Measurements from ENCODE around the gene VEZT. TPM values are rescaled to one million over a fixed set of nuclear protein-coding genes. Genes with fewer than 3 reads are reported as not detected.
A peak's percentile ranks its signal among the peaks of the same experiment; 100 is the strongest.

The VEZT gene
- total and polyA plus RNA-seq, 9 of the 15 experiments (the other 6 are each of a cell fraction or from before 2014, with no cell fraction given), result 16.1 to 61.5 (median 32.6) TPM

DNA sequence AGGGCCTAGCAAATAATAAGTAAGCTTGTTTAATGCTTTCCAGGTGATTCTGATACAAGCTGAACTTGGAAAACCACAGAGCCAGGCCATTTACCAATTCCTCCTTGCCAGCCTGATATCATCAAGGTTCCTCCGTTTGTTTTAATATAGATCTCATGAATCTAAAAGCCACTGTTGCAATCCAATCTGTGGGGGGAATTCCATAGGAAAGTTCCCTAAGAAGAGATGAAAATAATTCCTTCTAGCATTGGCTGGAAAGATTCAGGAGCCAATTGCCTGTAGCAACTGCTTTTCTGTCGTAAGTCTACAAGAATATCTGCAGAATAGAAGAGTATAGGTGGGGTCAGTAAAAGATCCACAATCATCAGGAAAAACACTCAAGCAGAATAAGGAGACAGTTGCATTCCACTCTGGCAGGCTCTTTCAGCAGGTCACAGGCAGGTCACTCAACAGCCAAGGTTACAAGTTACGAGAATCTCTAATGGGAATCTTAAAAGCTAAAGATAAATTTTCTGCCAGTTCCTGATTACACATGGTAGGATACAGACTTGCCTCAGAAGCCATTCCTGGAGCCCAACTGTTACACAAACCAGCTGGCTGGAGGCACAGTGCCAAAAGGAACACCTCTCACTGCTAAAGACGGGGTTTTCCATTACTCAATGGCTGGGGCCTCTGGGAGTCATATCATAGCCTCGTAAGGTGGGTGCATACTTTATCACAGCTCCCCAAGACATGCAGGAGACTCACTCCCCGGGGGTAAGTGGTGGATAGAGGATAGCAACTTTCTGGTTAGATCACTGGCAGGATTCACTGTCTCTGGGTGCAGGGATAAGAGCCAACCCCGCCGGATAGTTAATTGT, 44.0 kb upstream of the VEZT start (continued):
- TF ChIP-seq, protein P1, sequence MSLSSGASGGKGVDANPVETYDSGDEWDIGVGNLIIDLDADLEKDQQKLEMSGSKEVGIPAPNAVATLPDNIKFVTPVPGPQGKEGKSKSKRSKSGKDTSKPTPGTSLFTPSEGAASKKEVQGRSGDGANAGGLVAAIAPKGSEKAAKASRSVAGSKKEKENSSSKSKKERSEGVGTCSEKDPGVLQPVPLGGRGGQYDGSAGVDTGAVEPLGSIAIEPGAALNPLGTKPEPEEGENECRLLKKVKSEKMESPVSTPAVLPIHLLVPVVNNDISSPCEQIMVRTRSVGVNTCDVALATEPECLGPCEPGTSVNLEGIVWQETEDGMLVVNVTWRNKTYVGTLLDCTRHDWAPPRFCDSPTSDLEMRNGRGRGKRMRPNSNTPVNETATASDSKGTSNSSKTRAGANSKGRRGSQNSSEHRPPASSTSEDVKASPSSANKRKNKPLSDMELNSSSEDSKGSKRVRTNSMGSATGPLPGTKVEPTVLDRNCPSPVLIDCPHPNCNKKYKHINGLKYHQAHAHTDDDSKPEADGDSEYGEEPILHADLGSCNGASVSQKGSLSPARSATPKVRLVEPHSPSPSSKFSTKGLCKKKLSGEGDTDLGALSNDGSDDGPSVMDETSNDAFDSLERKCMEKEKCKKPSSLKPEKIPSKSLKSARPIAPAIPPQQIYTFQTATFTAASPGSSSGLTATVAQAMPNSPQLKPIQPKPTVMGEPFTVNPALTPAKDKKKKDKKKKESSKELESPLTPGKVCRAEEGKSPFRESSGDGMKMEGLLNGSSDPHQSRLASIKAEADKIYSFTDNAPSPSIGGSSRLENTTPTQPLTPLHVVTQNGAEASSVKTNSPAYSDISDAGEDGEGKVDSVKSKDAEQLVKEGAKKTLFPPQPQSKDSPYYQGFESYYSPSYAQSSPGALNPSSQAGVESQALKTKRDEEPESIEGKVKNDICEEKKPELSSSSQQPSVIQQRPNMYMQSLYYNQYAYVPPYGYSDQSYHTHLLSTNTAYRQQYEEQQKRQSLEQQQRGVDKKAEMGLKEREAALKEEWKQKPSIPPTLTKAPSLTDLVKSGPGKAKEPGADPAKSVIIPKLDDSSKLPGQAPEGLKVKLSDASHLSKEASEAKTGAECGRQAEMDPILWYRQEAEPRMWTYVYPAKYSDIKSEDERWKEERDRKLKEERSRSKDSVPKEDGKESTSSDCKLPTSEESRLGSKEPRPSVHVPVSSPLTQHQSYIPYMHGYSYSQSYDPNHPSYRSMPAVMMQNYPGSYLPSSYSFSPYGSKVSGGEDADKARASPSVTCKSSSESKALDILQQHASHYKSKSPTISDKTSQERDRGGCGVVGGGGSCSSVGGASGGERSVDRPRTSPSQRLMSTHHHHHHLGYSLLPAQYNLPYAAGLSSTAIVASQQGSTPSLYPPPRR (CRISPR knock-in tag; IDR thresholded peaks at IDR 0.05; ENCODE audit: borderline replicate concordance), result no peak
- TF ChIP-seq KDM1A (IDR thresholded peaks at IDR 0.05), result peak; percentile 87 to 90
- no peak for TF ChIP-seq STAG1 (CRISPR knock-in tag; IDR thresholded peaks at IDR 0.05; ENCODE audit: borderline replicate concordance)
- TF ChIP-seq ZFPM2 (CRISPR knock-in tag; IDR thresholded peaks at IDR 0.05), result no peak
- no peak for TF ChIP-seq OTX1 (CRISPR knock-in tag; IDR thresholded peaks at IDR 0.05)
- TF ChIP-seq, protein P2, sequence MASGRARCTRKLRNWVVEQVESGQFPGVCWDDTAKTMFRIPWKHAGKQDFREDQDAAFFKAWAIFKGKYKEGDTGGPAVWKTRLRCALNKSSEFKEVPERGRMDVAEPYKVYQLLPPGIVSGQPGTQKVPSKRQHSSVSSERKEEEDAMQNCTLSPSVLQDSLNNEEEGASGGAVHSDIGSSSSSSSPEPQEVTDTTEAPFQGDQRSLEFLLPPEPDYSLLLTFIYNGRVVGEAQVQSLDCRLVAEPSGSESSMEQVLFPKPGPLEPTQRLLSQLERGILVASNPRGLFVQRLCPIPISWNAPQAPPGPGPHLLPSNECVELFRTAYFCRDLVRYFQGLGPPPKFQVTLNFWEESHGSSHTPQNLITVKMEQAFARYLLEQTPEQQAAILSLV (tag; IDR thresholded peaks at IDR 0.05), result no peak
- TF ChIP-seq ZBTB7A (IDR thresholded peaks at IDR 0.05; ENCODE audit: borderline replicate concordance, control insufficient read depth, low read depth, low read length), result no peak
- TF ChIP-seq ZNF253 (CRISPR knock-in tag; conservative IDR thresholded peaks at IDR 0.05), result no peak
- no peak for TF ChIP-seq RHOXF2B (CRISPR knock-in tag; conservative IDR thresholded peaks at IDR 0.05)
- no peak for TF ChIP-seq CEBPG (CRISPR knock-in tag; IDR thresholded peaks at IDR 0.05)
- peak in 1 of 2 experiments; percentile 46; a peak in 1 of 4 replicates for TF ChIP-seq CEBPG (tag; conservative IDR thresholded peaks at IDR 0.05 in 1 of 2, IDR thresholded peaks at IDR 0.05 in 1 of 2)
- no peak for TF ChIP-seq MEF2D (tag; conservative IDR thresholded peaks at IDR 0.05; ENCODE audit: low read depth)
- TF ChIP-seq, protein P3, sequence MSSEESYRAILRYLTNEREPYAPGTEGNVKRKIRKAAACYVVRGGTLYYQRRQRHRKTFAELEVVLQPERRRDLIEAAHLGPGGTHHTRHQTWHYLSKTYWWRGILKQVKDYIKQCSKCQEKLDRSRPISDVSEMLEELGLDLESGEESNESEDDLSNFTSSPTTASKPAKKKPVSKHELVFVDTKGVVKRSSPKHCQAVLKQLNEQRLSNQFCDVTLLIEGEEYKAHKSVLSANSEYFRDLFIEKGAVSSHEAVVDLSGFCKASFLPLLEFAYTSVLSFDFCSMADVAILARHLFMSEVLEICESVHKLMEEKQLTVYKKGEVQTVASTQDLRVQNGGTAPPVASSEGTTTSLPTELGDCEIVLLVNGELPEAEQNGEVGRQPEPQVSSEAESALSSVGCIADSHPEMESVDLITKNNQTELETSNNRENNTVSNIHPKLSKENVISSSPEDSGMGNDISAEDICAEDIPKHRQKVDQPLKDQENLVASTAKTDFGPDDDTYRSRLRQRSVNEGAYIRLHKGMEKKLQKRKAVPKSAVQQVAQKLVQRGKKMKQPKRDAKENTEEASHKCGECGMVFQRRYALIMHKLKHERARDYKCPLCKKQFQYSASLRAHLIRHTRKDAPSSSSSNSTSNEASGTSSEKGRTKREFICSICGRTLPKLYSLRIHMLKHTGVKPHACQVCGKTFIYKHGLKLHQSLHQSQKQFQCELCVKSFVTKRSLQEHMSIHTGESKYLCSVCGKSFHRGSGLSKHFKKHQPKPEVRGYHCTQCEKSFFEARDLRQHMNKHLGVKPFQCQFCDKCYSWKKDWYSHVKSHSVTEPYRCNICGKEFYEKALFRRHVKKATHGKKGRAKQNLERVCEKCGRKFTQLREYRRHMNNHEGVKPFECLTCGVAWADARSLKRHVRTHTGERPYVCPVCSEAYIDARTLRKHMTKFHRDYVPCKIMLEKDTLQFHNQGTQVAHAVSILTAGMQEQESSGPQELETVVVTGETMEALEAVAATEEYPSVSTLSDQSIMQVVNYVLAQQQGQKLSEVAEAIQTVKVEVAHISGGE (CRISPR knock-in tag; IDR thresholded peaks at IDR 0.05), result peak in 1 of 3 experiments; percentile 39; a peak in 1 of 6 replicates
- TF ChIP-seq, protein P4, sequence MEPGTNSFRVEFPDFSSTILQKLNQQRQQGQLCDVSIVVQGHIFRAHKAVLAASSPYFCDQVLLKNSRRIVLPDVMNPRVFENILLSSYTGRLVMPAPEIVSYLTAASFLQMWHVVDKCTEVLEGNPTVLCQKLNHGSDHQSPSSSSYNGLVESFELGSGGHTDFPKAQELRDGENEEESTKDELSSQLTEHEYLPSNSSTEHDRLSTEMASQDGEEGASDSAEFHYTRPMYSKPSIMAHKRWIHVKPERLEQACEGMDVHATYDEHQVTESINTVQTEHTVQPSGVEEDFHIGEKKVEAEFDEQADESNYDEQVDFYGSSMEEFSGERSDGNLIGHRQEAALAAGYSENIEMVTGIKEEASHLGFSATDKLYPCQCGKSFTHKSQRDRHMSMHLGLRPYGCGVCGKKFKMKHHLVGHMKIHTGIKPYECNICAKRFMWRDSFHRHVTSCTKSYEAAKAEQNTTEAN (CRISPR knock-in tag; IDR thresholded peaks at IDR 0.05), result no peak

All from K562 (cell line).